Fibroblast of pulmonary artery (primary cell): ENCODE measurements around the gene ULBP3.

Source experiments
- DNase-seq: peaks from one replicate; pipeline ENCODE4 v3.0.0-alpha.2; 2010; ENCODE audit warnings: low read depth
- H3K4me3 ChIP-seq: replicated peaks from 2 replicates; pipeline ENCODE4 v1.5.1; 2011; ENCODE audit warnings: low read depth, mild to moderate bottlenecking, control low read depth, low read length, moderate library complexity
- CTCF ChIP-seq: IDR thresholded peaks from 2 replicates; pipeline ENCODE4 v1.5.1; 2011; ENCODE audit warnings: mild to moderate bottlenecking, control low read depth, low read length, inconsistent platforms; ENCODE audit errors: missing control alignments

The ULBP3 gene

GRCh38 chr6:150046943-150047342, 22.0 kb downstream of the ULBP3 start:
- no peak overlapping the region for H3K4me3 ChIP-seq
- no peak for DNase-seq
- no peak for TF ChIP-seq CTCF

- DNase-seq, result no peak
- no peak overlapping the region for H3K4me3 ChIP-seq
- TF ChIP-seq CTCF, result no peak
Measured at GRCh38 chr6:150044621-150045145, 24.2 kb downstream of the ULBP3 start.

- no peak for TF ChIP-seq CTCF
- H3K4me3 ChIP-seq, result no peak overlapping the region
- DNase-seq, result no peak
Measured at GRCh38 chr6:150043501-150044412, 25.2 kb downstream of the ULBP3 start.

GRCh38 chr6:150043096-150043495, 25.8 kb downstream of the ULBP3 start:
- DNase-seq, result no peak
- H3K4me3 ChIP-seq, result no peak overlapping the region
- no peak for TF ChIP-seq CTCF

GRCh38 chr6:150038202-150039062, 30.5 kb downstream of the ULBP3 start:
- TF ChIP-seq CTCF, result no peak
- H3K4me3 ChIP-seq, result no peak overlapping the region
- DNase-seq, result no peak

- TF ChIP-seq CTCF, result no peak
- H3K4me3 ChIP-seq, result no peak overlapping the region
- no peak for DNase-seq
Measured at GRCh38 chr6:150037526-150038201, 31.3 kb downstream of the ULBP3 start.
